ENCODE measurements around the gene TPCN2. TPM values are rescaled to one million over a fixed set of nuclear protein-coding genes. Genes with fewer than 3 reads are reported as not detected.
A peak's percentile ranks its signal among the peaks of the same experiment; 100 is the strongest.
"Not testable (repeated sequence)": the region's sequence is repeated elsewhere in the genome, so short reads cannot be mapped to it uniquely, and the experiment has no call there.

Gene TPCN2
- total RNA-seq, result 9.9 and 15.6 TPM in 2 replicates

DNA sequence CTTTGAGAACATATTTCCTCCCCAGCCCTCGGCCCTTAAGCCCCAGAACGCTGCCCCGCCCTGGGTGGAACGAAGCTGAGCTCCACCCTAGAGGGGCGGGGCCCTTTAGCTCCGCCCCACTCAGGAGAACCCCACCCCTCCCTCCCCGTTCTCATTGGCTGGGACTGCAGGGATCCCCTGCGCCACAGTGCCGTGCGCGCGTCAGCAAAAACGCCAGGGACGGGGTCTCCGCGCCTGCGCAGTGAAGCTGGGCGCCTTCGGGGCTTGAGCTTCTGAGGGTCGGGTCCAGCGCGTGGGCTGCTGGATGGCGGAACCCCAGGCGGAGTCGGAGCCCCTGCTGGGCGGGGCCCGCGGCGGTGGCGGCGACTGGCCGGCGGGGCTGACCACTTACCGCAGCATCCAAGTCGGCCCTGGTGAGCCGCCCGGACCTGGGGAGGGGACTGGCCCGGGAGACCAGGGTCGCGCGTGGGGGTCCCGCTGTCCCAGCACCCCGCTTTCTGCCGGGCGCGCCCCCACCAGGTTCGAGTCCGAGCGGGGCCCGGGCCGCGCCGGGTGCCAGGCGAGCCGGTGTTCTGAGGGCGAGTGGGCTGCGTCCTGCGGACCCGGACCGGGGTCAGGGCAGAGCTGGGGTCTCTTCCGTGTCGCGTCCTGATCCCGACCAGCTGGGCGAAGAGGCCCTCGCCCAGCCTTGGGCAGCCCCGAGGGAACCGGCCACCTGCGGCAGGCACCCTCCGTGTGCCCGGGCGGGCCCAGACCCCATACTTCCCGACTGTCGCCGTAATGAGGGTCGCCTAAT lies at the start of gene TPCN2:
Gene TPCN2, plus strand, starts transcription at position 239 of the 796 bp plus-strand sequence. Its CDS starts 66 bp downstream, at position 305.
- DNase-seq (ENCODE audit: low read depth), result peak; percentile 78

DNA sequence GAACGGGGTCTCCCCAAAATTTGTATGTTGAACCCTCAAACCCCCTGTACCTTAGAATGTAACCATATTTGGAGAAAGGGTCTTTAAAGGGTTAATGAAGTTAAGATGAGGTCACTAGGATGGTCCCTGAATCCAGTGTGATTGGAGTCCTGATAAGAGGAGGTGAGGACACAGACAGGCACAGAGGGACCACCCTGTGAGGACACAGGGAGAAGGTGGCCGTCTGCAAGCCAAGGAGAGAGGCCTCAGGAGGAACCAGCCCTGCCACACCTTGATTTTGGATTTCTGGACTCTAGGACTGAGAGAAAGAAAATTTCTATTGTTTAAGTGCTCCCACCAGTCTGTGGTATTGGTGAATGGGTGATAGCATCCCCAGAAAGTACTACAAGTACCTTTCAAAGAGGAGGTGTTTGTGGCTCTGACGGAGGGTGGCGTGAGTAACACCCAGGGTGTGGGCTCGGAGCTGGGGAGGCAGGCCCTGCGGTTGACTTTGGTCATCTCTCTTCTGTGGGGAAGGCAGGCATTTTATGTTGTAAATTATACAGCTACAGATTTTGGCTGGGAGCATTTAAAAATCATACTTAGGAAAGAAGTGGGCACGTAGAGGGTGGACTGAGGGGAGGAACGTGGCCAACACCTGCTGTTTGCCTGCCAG lies 49.5 kb upstream of the TPCN2 start:
- no peak for DNase-seq (ENCODE audit: low read depth)

DNA sequence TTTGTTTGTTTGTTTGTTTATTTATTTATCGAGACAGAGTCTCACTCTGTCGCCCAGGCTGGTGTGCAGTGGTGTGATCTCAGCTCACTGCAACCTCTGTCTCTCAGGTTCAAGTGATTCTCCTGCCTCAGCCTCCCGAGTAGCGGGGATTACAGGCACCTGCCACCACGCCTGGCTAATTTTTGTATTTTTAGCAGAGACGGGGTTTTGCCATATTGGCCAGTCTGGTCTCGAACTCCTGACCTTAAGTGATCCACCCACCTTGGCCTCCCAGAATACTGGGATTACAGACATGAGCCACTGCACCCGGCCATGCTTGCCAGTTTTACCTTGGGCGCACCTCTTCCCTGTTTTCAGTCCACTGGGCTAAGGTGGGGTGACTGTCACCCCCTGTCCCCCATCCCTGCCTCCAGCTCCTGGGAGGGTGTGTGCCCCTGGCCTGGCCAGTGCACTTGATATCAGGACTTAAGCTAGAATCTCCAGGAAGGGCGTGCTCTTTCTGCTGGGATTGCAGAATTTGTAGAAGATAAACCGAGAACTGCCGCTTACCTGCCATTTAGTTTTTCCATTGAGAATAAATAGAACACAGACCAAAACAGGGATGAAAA lies 48.9 kb upstream of the TPCN2 start:
- DNase-seq (ENCODE audit: low read depth), result not testable (repeated sequence)

DNA sequence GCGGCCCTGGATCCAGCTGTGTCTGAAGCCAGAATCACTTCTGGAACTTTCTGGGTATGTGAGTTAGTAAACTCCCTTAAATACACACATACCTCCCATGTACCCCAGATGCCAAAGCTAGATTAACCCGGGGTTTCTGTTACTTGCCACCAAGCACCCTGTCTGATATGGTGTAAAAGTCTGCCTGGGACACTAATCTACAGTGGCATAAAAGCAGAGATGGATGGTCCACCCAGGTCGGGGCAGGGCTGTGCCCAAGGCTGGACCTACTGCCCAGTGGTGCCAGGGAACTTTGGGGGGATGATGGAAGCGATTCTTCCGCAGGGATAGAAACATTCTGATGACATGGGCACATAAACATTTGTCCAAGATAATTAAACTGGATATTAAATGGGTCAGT lies 48.3 kb upstream of the TPCN2 start:
- DNase-seq (ENCODE audit: low read depth), result no peak

DNA sequence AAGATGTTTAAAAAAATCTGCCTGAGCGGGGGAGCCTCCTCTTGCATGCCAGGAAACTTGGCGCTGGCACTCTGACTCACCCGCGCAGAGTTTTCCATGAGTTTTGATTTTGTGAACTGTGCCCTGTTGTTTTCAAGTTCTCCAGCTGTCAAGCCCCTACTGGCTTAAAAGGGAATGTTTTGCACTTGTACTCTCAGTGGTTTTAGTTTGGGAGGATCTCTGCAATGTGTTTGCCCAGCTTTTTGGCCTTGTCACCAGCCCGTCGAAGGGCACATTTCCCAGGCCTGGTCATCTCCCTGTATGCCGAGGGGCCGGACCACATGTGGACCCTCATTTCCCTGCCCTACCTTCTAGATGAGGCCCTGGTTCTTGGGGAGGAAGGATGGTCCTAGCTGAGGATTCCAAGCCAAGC lies 47.9 kb upstream of the TPCN2 start:
- DNase-seq (ENCODE audit: low read depth), result peak; percentile 68

DNA sequence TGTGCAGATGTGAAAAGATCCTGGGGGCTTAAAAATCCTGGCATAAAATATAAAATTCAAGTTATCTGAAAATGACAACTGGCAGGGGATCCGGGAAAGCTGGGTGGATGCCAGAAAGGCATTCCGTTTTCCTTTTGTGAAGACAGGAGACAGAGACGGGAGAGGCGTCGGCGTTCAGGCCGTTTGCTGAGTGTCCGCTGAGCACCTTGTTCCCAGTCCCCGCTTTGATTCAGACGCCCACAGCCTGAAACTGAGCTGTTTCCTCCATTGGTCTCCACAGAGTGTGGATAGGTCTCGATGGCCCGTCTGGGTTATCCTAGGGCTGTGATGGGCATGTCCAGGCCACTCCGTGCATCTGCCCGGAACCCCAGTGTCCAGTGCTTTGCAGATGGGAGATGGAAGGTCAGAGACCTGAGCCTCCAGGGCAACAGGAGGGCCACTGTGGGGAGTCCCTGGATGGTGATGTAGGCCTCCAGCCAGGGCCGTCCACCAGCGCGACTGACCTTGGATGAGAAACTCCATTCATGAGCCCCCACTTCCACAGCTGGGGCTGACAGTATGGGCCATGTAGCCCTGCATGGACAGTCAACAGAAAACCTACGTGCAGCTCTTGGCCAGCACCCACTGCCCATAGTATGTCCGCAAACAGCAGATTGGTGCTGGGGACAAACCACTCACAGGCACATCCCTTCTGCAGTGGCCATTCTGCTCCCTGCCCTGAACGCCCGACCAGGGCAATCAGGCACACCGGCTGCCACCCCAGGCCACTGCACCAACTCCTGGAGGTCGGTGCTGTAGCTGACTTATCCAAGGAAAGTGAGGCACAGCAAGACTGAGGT lies 47.3 kb upstream of the TPCN2 start:
- no peak for DNase-seq (ENCODE audit: low read depth)

DNA sequence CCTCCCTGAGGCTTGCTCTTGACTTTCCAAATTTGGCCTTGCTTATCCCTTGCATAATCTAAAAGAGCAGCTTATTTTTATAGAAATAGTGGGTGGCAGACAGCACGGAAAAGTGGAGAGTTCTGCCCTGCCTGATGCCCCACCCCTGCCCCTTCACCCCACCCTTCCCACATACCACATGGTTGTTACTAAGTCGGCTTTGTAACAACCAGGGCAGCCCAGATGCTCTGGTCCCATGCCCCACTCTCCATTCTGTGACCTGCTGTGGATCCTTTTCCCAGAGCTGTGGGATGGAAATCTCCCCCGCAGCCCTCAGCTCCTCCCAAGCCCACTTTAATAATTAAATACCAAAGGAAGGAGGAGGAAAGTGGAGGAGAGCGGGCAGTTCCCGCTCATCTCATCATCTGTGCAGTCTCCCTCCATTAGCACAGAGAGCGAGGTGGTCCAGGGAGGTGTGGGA lies 46.6 kb upstream of the TPCN2 start:
- DNase-seq (ENCODE audit: low read depth), result no peak

DNA sequence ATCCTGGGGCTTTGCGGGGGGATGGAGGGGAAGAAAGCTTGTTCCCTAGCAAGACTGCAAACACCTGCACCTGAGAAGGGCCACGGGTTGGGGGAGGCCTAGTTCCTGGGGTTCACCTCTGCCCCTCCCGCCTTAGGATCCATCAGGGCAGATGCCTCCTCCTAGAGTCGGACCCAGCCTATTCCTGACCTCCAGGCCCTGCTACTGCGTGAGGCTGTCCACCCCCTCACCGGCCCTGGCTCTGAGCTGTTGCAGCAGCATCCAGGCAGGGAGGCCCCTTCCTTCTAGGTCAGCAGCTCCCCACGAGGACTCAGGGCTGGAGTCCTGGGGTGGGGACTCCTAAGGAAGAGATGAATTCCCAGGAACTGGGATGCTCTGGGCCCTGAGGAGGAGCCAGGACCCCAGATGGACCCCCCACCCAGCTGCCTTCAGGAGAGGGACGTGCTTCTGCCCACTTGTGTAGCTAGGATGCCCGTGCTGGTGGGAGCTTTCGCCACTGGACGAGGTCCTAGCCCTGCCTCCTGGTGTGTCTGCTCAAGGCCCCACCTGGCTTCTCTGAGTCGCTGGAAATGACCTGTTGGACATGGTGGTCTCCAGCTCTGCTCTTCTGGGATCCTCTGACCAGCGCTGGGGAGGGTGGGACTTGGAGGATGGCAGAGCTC lies 46.0 kb upstream of the TPCN2 start:
- no peak for DNase-seq (ENCODE audit: low read depth)

DNA sequence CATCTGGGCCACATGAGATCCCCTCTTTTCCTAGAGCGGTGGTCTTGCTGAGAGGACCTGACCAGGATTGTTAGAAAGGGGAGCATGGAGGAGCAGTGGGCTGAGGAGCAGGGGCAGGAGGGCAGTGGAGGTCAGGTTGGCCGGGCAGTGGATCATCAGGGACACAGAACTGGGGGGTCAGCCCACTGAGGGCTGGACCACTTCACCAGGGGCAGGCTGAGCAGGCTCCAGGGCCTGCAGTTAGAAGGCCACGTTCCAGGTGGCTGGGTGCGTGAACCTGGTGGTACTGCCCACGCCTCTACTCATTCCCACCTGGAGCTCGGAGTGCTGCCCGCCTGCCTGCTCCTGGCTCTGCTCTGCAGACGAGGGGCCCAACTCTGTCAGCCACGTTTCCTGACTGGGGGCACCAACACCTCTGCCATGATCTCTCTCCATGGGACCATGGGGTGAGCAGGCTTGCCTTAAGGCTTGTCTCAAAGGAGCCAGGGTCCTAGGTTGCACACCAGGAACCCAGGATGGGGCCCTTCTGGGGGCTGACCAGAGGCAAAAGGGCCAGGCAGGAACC lies 45.3 kb upstream of the TPCN2 start:
- DNase-seq (ENCODE audit: low read depth), result no peak

DNA sequence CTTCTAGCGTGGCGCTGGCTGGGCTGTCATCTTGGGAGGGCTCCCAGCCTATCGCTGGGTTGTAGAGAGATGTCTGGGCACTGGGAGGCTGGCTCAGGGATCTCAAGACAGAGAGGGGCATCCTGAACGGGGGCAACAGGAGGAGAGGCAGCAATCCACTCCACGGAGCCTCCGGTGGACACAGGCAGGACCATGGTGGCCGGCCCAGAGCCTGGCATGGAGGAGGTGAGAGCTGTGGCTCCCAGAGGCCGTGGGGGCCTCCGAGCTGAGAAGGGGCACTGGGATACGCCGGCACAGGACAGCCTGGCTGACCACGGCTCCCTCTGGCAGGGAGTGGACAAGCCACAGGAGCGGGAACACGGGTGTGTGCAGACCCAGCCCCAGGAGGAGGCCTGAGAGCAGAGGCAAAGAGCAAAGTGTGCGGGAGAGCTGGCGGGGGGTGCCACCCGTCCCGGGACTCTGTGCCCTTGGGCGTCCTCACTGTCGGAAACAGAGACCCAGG lies 44.8 kb upstream of the TPCN2 start:
- DNase-seq (ENCODE audit: low read depth), result no peak

DNA sequence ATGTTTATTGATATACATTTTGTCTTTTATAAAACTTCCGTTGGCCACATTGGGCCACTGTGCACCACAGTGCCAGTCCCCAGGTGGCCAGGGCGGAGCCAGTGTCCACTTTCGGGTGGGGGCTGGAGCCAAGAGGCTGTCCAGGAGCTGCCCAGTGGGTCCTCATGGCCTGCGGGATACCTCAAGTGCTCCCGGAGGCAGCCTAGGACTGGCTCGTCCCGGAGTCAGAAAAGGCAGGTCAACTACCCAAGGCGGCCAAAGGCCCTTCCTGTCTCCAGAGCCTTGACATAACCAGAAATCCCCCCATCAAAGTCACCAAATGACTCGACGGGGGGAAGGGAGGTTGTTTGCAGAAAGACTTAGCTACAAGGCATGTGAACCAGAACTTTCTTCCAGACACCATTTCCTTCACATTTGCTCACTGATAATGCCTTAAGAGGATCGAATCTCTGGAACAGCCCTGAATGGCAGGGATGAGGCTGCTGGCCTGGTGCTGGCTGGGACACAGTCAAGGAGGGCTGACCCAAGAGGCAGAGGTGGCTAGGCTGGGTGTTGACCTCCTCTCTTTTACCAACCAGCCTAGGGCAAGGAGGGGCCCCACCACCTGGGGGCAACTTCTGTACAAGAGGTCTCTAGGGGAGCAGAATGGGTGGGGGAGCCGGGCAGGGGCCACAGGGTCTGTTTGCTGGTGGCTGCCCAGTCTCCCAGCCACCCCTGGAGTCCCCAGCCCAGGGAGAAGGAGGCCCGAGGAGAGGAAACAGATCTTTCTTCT lies 44.1 kb upstream of the TPCN2 start:
- DNase-seq (ENCODE audit: low read depth), result no peak

DNA sequence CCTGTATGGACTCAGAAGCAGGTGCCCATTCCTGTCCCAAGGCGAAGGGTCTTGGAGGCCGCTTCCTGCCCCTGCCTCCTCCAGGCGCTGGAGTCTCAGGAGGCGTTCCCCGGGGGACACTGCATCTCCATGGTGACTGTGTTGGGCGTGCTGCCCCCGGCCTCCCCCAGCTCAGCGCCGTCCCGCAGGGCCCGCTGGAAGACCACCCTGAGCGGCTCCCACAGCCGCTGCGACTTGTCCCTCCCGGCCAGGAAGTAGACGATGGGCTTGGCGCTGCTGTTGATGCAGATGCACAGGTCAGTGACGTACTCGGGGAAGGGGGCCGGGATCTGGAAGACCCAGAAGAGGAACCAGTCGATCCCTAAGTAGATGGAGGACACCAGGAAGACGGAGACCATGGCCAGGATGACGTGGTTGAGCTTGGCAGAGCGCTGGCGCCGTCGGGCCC lies 43.5 kb upstream of the TPCN2 start:
- no peak for DNase-seq (ENCODE audit: low read depth)

DNA sequence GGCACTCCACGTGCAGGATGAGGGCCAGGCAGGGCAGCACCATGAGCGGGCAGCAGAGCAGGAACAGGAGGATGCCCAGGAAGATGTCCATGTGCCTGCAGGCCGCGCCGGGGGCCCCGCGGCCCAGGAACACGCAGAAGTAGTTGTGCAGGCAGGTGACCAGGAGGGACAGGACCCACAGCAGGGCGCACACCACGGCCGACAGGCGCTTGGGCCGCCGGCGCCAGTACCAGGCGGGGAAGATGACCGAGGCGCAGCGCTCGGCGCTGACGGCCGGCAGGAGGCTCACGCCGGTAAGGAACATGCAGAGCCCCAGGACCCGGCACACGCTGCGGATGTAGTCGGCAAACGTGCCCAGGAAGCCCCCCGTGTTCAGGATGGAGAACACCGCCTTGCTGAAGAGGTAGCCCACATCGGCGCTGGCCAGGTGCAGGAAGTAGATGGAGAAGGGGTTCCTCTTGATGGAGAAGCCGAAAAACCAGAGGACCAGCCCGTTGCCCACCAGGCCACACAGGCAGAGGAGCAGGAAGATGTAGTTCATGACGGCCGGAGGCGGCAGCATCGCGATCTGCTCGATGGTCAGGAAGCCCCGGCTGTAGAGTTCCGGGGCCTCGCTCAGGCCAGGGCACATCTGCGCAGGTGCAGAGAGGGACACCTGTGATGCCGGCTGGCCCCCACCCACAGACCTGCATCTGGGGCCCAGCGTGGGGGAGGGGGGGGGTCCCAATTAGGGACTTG lies 42.9 kb upstream of the TPCN2 start:
- DNase-seq (ENCODE audit: low read depth), result no peak

DNA sequence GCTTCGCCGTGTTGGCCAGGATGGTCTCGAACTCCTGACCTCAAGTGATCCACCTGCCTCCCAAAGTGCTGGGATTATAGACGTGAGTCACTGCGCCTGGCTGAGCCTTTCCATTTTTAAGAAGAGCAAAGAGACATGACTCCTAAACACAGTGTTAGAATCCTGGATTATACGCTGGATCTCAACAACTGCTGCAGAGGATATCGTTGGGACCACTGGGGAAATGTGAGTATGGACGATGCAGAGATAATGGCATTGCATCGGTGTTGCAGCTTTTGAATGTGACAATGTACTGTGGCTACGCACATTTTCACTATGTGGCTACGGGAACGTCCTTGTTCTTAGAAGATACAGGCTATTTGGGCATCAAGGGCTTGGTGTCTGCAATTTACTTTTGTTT lies 41.9 kb upstream of the TPCN2 start:
- DNase-seq (ENCODE audit: low read depth), result no peak

DNA sequence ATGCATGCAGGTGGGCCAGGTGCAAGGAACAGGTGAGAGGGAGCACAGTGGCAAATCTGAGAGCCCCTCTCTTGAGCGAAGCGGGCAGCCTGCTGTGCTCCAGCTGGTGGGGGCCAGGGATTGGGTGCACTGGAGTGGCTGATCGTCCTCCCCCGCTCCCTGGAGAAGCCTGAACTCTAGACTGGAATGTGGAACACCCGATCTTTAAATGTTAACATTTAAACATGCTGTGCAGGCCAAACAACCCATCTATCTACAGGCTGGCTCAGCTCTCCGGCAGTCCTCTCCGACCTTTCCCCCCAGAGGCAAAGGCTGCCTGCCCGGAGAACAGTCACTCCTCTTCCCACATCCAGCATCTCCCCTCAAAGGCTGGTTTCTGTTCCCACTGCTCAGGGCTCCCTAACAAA lies 40.8 kb upstream of the TPCN2 start:
- DNase-seq (ENCODE audit: low read depth), result no peak

DNA sequence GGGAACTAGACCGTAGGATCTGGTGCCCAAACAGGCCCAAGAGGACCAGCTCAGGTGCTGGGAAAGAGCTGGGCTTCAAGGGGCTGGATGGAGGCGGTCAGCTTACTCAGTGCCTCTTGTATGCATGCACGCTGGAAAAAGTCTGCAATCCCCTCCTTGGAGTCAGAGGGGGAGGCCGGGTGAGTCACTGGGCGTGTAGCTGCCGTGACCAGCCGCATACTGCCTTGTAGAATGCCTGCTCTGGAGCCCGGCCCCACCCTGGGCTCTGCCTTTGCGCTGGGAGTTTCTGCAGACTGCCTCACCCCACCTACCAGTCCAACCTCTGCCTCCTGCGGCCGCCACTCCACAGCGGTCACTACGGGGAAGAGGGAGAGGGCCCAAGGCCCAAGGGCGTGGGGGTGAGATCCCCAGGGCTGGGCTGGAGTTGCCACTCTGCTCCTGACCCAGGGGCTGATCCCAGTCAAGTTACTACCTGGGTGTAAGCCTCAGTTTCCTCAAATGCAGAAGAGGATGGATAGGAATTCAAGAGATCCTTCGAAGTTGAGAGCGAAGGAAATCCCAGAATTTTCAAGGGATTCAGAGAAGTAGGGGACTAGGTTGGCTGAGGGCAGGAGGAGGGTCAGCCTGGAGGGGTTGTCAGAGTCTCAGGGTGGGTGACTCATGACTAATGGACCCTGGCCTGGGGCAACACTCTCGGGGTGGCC lies 39.8 kb upstream of the TPCN2 start:
- peak; percentile 93 for DNase-seq (ENCODE audit: low read depth)

DNA sequence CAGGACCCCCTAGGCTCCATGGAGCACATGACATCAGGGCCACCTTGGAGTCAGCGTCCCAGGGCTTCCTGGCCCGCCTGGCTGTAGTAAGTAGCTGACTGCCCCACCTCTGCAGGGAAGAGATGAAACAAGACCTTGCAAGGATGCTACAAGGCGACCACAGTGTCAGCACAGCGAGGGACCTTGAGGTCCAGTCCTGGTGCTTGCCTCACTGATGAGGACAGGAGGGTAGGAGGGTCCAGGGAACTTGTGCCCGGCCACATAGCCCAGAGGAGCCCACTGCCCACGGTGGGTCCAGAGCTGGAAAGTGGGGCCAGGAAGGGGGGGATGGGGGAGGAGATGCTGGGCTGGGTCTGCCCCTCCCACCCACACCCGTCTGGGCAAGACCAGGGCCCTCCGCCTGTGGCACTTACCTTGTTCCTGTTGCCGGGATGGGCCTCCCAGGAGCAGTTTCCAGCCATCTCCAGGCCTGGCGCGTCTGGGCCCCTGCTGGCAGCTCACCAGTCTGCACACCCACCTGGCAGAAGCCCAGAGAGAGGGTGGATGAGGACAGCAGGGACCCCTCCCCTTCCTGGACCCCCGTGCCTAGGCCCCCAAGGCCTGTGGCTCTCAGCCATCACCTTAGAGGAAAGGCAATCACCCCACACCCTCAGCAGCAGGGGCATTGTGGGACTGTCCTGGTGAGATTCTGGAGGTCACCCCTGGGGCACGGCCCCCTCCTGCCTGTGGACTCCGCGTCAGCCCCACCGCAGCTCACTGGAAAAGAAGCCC lies 39.1 kb upstream of the TPCN2 start:
- DNase-seq (ENCODE audit: low read depth), result no peak

DNA sequence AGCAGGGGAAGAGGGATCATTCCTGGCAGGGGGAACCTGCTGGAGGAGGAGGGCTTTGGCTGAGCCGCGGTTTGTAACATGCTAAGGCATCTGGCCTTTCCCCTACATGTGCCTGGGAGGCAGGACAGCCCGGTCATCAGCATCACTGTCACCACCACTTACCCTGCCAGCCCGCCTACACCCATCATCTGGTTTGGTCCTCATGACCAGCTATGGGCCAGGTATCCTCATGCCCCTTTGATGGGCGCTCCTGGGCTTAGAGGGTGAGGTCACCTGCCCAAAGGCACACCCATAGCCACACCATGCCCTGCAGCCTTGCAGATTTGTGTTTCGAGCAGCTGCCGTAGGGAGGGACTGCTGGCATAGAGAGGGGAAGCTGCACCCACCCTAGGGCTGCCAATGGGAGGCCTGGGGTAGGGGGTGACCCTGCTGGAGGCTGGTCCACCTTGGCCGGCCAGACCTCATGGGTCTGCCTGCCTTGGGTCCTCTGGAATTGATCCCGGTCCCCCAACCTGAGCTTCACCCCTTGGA lies 38.3 kb upstream of the TPCN2 start:
- DNase-seq (ENCODE audit: low read depth), result no peak
